ENCODE data around the gene MPLKIP.
"Not testable (repeated sequence)": the region's sequence is repeated elsewhere in the genome, so short reads cannot be mapped to it uniquely, and the experiment has no call there.

The MPLKIP gene

GRCh38 chr7:40134428-40135316 lies at the start of gene MPLKIP, which contains the start of gene SUGCT:
Gene MPLKIP, minus strand, starts transcription at chr7:40134622. Its CDS starts 55 bp downstream, at chr7:40134567.
Gene SUGCT, plus strand, starts transcription at chr7:40135005.
- peak; percentile 90 for DNase-seq (ENCODE audit: low spot score)

GRCh38 chr7:40182452-40182851 lies 48.0 kb upstream of the MPLKIP start:
- DNase-seq (ENCODE audit: low spot score): no peak

DNA sequence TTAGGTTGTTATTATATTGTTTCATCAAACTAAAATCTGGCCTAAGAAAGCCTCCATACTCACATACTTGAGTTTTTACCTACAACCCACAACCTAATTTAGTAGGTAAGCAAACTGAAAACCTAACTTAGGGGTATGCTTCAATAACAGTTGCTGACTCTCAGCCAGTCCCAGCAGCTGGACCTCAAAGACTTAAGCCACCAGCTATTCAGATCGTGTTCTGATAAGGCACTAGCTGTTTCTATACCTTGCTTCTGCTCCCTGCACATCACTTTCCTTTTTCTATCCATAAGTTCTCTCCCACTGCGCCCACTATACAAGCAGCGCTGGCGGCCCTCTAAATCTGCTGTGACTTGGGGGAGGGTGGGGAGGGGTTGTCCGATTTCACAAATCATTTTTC lies 42.6 kb upstream of the MPLKIP start:
- DNase-seq (ENCODE audit: low spot score): no peak

DNA sequence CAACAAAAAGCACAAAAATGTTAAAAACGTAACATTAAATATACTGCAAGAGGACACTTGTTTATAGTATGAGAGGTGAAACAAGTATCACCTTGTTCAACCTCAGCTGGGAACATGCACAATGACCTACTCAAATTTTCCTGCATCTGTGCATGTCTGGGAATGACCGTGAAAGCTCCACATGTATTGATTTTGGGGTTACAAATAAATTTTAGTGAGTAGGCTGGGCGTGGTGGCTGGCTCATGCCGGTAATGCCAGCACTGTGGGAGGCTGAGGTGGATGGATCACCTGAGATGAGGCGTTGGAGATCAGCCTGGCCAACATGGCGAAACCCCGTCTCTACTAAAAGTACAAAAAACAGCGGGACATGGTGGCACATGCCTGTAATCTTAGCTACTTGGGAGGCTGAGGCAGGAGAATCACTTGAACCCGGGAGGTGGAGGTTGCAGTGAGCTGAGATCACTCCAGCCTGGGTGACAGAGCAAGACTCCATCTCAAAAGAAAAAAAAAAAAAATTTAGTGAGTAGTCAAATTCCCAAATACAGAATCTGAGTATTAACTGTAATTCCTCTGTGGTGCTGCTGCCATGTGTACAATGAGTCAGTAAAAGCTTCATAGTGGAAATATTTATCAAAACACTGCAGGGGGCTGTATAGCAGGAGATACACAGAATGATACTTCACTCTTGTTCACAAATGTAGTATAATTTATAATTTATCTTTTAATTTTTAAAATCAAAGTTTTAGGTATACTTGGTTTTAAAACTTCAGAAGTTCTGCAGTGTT lies 41.5 kb upstream of the MPLKIP start:
- DNase-seq (ENCODE audit: low spot score): no peak

- DNase-seq (ENCODE audit: low spot score): not testable (repeated sequence)
Observed at GRCh38 chr7:40175256-40175655, 40.8 kb upstream of the MPLKIP start.

- DNase-seq (ENCODE audit: low spot score): not testable (repeated sequence)
Observed at GRCh38 chr7:40173121-40173520, 38.7 kb upstream of the MPLKIP start.

GRCh38 chr7:40168266-40168665 lies 33.8 kb upstream of the MPLKIP start:
- not testable (repeated sequence) for DNase-seq (ENCODE audit: low spot score)

- DNase-seq (ENCODE audit: low spot score): no peak
Observed at GRCh38 chr7:40167291-40167690, 32.9 kb upstream of the MPLKIP start.

GRCh38 chr7:40165216-40165615 lies 30.8 kb upstream of the MPLKIP start:
- no peak for DNase-seq (ENCODE audit: low spot score)

GRCh38 chr7:40162516-40162915 lies 28.1 kb upstream of the MPLKIP start:
- DNase-seq (ENCODE audit: low spot score): no peak

DNA sequence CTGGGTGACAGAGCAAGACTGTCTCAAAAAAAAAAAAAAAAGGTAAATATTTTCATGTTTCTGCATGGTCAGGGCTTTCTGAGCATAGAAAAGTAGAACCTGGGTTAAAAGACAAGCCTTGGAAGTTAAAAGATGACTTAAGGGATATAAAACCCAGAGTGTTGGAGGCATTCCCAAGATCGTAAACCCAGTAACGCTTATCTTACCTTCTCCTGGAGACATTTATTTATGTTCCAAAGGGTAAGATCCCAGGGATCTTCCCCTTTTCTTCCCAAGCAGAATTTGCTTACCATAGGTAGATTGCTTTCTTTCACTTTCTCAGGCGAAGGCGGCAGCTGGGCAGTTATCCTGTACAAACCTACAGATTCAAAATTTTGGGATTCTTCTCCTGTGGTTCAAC lies 22.6 kb upstream of the MPLKIP start:
- no peak for DNase-seq (ENCODE audit: low spot score)

- DNase-seq (ENCODE audit: low spot score): no peak
Observed at GRCh38 chr7:40151504-40151903, 17.1 kb upstream of the MPLKIP start.

DNA sequence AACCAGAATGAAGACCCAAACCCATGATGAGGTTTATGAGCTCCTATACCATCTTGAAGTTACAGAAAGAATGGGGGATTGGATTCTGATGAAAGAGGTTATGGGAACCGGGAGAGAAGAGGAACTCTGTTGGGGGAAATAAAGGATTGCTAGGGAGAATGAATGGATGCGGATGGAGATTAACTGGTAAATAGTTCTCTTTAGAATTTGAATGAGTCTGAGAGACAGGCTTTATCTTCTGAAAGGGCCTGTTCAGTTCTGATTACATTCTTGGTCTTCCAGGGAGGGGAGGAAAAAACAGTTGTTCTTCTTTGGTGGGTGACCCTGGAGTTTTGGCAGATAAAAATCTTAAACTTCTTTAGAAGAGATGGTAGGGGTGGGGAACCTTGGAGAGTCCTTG lies 14.2 kb upstream of the MPLKIP start:
- DNase-seq (ENCODE audit: low spot score): no peak

DNA sequence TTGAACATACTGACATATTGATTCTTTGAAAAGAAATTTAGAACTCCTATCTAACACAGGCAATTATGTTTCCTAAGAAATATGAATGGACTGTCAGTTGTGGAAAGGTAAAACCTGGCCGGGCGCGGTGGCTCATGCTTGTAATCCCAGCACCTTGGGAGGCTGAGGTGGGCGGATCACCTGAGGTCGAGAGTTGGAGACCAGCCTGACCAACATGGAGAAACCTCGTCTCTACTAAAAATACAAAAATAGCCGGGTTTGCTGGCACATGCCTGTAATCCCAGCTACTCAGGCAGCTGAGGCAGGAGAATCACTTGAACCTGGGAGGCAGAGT lies 13.8 kb upstream of the MPLKIP start:
- DNase-seq (ENCODE audit: low spot score): not testable (repeated sequence)

DNA sequence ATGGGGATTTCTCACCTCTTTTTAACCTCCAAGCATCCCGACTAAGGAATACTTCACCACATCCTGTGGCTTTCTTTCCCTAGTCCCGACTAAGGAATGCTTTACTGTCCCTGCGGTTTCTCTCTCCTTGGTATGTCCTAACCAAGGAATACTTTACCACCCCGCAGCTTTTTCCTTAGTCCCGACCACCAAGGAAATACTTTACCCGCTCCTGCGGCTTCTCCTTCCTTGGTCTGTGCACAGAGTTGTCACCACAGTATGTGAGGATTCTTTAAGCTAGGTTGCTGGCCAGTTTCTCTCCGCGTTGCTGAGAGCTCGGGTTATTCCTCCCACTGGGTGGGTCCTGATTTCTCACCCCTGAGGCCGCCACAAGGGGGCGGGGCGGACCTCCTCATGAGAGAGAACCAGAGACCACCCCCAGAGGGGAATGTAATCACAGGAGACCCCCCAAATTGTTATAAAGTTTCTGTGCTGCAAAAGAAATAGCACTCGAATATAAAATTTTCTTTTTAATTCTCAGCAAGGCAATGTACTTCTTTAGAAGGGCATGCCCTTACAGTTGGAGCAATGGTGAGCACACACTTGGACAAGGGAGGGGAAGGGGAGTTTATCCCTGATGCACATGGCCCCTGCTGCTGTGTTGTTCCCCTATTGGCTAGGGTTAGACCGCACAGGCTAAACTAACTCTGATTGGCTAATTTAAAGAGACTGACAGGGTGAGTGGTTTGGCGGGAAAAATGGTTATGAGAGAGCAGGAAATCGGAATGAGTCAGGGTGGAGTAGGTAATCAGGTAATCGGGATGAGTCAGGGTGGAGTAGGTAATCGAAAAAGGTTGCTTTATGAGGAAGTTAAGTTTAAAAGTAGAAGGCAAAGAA lies 13.2 kb upstream of the MPLKIP start:
- DNase-seq (ENCODE audit: low spot score): no peak

DNA sequence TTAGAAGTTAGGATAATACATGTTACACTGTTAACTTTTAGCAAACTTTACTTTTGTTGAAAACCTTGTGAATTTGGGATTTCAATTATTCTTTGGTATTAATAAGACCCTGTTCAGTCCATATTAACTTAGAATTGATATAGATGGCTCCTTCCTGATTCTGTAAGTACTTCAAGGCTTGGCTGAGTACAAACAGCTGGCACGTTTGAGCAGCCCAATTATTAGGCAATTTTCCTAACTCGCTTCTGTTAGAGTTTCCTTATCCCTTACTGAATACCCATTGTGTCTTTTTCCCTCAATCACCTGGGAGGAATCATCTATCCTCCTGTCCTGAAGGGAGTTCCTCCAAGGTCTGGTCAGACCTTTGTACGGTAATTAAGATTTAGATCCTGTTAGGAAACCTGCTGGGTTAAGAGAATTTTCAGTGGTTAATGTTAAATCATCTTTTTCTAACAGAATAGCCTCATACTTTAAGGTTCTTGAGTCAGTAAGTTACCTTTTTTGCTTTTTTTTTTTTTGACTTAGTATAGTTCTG lies 11.2 kb upstream of the MPLKIP start:
- not testable (repeated sequence) for DNase-seq (ENCODE audit: low spot score)

DNA sequence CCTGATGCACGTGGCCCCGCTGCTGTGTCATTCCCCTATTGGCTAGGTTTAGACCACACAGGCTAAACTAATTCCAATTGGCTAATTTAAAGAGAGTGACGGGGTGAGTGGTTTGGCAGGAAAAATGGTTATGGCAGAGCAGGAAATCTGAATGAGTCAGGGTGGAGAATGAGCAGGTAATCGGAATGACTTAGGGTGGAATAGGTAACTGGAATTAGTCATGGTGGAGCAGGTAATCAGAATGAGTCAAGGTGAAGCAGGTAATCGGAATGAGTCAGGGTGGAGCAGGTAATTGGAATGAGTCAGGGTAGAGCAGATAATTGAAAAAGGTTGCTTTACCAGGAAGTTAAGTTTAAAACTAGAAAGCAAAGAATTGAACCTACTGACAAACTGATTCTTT lies 7.5 kb upstream of the MPLKIP start:
- DNase-seq (ENCODE audit: low spot score): not testable (repeated sequence)

DNA sequence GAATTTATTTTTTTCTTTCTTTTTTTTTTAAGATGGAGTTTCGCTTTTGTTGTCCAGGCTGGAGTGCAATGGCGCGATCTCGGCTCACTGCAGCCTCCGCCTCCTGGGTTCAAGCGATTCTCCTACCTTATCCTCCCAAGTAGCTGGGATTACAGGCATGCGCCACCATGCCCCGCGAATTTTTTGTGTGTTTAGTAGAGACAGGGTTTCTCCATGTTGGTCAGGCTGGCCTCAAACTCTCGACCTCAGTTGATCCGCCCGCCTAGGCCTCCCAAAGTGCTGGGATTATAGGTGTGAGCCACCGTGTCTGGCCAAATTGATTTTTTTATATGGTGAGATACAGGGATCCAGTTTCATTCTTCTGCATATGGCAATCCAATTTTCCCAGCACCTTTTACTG lies 5.5 kb upstream of the MPLKIP start:
- not testable (repeated sequence) for DNase-seq (ENCODE audit: low spot score)

- DNase-seq (ENCODE audit: low spot score): no peak
Observed at GRCh38 chr7:40138973-40139372, 4.6 kb upstream of the MPLKIP start.

DNA sequence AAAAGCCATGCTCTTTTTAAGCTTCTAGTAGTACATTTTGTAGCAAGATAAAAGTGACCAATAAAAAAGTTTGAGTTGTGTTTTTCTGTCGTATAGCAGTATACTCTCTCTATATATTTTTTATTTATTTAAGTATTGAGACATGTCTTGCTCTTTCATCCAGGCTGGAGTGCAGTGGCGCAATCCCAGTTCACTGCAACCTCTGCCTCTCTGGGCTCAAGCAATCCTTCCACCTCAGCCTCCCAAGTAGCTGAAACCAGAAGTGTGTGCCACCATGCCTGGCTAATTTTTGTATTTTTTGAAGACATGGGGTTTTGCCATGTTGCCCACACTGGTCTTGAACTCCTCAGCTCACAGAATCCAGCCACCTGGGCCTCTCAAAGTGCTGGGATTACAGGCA lies 3.1 kb upstream of the MPLKIP start:
- no peak for DNase-seq (ENCODE audit: low spot score)

- DNase-seq (ENCODE audit: low spot score): no peak
Observed at GRCh38 chr7:40135317-40135610, 842 bp upstream of the MPLKIP start.
